ENCODE measurements around the gene PDLIM4.
A peak's percentile ranks its signal among the peaks of the same experiment; 100 is the strongest.

The PDLIM4 gene

DNA sequence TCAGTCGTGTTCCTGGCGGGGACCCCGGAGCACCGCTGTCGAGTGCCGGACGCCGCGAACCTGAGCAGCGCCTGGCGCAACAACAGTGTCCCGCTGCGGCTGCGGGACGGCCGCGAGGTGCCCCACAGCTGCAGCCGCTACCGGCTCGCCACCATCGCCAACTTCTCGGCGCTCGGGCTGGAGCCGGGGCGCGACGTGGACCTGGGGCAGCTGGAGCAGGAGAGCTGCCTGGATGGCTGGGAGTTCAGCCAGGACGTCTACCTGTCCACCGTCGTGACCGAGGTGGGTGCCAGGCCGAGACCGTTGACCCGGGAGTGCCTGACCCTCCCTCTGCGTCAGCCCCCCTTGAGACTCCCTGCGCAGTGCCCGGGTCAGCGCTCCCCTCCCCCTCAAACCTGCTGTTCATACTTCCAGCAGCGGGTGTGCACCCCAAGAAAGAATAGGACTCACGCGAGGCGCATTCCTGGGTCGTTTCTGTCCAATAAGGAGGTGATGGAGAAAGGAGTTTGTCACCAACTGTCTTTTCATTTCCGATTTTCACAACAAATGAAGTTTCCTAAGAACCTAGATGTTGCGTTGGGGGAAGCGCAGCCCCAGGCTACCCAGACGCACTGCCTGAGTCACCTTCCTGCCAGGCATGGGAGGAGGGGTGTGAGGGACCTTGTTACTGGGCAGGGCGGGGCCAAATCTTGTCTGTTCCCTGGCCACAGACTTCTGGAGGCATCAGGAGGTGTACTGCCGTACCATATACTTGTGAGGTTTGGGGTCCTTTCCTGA, 37.4 kb downstream of the PDLIM4 start:
- TF ChIP-seq, protein P1, sequence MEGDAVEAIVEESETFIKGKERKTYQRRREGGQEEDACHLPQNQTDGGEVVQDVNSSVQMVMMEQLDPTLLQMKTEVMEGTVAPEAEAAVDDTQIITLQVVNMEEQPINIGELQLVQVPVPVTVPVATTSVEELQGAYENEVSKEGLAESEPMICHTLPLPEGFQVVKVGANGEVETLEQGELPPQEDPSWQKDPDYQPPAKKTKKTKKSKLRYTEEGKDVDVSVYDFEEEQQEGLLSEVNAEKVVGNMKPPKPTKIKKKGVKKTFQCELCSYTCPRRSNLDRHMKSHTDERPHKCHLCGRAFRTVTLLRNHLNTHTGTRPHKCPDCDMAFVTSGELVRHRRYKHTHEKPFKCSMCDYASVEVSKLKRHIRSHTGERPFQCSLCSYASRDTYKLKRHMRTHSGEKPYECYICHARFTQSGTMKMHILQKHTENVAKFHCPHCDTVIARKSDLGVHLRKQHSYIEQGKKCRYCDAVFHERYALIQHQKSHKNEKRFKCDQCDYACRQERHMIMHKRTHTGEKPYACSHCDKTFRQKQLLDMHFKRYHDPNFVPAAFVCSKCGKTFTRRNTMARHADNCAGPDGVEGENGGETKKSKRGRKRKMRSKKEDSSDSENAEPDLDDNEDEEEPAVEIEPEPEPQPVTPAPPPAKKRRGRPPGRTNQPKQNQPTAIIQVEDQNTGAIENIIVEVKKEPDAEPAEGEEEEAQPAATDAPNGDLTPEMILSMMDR (IDR thresholded peaks at IDR 0.05) = no peak
- no peak for TF ChIP-seq ZFX (IDR thresholded peaks at IDR 0.05; ENCODE audit: borderline replicate concordance)
- peak overlapping the region; percentile 96; the same call in 1 of the 2 replicates for H3K27ac ChIP-seq

DNA sequence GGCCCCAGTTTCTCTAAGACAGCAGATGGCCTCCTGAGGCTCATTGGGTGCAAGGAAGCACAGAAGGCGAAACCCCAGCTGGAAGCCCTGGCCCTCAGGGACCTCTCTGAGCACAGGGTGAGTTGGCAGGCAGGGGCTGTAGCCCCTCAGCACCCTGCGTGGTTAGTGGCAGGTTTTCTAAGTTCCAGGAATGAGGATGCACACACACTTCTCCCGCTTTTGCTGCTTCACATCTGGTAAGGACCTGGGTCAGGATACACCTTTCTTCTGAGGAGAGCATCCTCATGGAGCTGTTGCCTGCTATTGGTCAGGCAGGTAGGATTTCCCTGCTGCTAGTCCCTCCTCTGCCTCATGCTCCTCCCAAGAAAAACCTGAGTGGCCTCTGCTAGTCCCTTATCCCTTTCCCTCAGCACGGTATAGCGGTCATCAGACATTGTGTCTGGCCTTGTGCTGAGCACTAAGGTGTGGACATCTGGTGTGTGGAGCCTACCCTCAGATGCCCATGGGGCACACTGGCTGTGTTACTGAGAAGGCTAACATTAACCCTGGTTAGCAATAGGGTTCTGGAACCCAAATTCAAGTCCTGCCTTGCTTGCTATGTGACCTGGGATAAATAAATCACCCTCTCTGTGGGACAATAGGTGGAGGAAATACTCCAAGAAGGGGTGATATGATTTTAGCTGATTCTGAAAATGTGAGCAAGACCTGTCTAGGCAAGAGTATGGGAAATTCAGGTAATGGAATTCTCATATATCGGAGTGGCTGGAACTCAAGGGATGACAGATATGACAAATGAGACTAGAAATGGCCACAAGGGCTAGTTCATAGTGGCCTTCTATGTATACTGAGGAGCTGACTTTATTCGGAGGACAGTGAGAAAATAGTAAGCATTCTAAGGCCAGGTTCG, 38.3 kb downstream of the PDLIM4 start:
- no peak overlapping the region for H3K27ac ChIP-seq
- no peak for TF ChIP-seq ZFX (IDR thresholded peaks at IDR 0.05; ENCODE audit: borderline replicate concordance)
- TF ChIP-seq, protein P1 (IDR thresholded peaks at IDR 0.05) = no peak

DNA sequence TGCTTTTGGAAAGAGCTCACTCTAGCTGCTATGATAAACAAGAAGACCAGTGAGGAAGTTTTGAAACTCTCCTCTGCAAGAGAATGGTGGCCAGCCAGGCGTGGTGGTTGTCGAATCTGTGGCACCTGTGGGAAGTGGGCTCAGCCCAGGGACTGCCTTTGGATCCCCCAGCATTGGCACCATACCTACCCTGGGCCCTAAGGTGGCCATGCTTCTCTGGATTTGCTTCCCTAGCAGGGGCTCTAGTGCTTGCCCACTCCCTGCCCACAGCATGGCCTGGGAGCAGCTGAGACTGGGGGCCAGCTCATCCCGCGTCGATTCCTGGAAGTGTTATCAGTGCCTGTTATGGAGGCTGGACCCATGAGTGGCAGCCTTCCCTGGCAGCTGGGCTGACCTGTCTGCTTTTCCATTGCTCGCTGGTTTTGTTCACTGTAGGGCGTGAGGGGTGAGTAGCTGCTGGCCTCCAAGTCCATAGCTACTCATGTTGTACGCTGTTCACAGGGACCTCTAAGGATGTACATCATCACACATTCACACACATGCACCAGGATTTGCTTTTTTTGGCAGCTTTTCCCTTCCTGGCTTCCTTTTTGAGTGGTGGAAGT, 39.0 kb downstream of the PDLIM4 start:
- TF ChIP-seq ZFX (IDR thresholded peaks at IDR 0.05; ENCODE audit: borderline replicate concordance) = no peak
- TF ChIP-seq, protein P1 (IDR thresholded peaks at IDR 0.05) = no peak
- H3K27ac ChIP-seq = no peak overlapping the region

DNA sequence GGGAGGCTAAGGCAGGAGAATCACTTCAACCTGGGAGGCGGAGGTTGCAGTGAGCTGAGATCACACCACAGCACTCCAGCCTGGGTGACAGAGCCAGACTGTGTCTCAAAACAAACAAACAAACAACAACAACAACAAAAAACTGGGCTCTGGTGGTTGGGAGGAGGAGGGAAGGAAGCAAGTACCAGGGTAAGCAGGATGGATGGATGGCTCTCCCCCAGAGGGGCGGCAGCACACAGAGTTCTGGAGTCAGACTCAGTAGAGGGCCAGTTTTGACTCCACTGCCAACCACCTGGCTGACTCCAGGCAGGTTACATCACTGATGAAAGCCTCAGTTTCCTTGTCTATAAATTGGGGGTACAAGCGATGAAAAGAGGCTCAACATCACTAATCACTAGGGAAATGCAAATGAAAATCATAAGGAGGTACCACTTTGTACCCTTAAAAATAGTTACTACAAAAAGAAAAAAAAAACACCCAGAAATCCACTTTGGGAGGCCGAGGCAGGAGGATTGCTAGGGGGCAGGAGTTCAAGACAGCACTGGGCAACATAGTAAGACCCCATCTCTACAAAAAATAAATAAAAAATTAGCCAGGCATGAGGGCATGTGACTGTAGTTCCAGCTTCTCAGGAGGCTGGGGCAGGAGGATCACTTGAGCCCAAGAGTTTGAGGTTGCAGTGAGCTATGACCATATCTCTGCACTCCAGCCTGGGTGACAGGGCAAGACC, 39.9 kb downstream of the PDLIM4 start:
- TF ChIP-seq, protein P1 (IDR thresholded peaks at IDR 0.05) = no peak
- TF ChIP-seq ZFX (IDR thresholded peaks at IDR 0.05; ENCODE audit: borderline replicate concordance) = no peak

DNA sequence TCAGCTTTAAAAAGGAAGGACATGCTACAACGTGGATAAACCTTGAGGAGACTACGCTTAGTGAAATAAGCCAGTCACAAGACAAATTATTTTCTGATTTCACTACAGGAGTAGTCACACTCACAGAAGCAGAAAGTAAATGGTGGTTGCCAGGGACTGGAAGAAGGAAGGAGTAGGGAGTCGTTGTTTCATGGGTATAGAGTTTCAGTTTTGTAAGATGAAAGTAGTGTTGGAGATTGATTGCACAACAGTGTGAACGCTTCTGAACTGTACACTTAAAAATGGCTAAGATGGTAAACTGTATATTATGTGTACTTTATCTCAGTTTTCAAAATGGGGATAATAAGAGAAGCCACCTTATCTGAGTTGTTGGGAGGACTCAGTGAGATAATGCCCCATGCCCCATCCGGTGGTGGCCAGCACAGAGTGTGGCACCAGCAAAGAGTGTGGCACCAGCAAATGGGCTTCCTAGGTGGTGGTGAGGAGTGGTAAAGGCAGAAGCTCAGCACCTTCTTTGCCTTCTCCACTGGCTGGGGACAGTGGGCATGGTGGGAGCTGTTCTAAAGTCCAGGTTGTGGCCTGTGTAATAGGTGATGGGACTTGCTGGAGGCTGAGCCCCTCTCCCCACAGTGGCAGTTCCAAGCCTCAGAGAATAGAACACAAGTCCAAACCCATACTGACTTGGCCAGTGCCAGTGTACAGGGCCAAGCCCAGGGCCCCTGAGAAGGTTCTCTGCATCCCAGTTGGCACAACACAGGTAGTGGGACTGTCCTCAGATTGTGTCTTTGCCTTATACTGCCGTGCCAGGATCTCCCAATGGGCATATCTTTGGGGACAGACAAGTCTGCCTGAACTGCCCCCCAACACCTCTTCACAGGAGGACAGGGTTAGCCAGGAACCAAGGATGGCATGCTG, 41.1 kb downstream of the PDLIM4 start:
- no peak overlapping the region for H3K27ac ChIP-seq
- TF ChIP-seq ZFX (IDR thresholded peaks at IDR 0.05; ENCODE audit: borderline replicate concordance) = no peak
- TF ChIP-seq, protein P1 (IDR thresholded peaks at IDR 0.05) = no peak

More for the DNA sequence above, 39.9 kb downstream of the PDLIM4 start:
- H3K27ac ChIP-seq = no peak overlapping the region

DNA sequence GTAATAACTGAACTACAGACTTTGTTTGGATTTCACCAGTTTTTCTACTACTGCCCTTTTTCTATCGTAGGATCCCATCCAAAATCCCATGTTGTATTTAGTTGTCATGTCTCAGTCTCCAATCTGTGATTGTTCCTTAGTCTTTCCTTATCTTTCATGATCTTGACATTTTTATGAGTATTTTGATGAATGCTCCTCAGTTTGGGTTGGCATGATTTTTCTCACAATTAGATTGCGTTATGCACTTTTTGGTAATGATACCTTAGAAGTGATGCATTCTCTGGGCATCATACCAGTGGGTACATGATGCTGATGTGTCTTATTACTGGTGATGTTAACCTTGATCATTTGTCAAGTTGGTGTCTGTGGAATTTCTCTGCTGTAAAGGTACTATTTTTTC, 42.4 kb downstream of the PDLIM4 start:
- no peak overlapping the region for H3K27ac ChIP-seq
- TF ChIP-seq, protein P1 (IDR thresholded peaks at IDR 0.05) = no peak
- no peak for TF ChIP-seq ZFX (IDR thresholded peaks at IDR 0.05; ENCODE audit: borderline replicate concordance)

Measured in 22Rv1 (cell line).